Measurements from ENCODE around the gene CMTM6.

Gene CMTM6

GRCh38 chr3:32488474-32489008, 14.1 kb downstream of the CMTM6 start:
- no peaks in the 10 kb centered on the region for H3K9me3 ChIP-seq (ENCODE audit: insufficient read depth, low read depth, low read length)
- H3K9ac ChIP-seq (ENCODE audit: low read depth, low read length, poor library complexity, severe bottlenecking), result no peak overlapping the region
- H3K4me1 ChIP-seq (ENCODE audit: insufficient read depth, low read length, poor library complexity, severe bottlenecking), result peaks cover 17% of the 10 kb centered on the region
- H3K79me2 ChIP-seq (ENCODE audit: insufficient read depth, low read length), result peaks cover 32% of the 10 kb centered on the region
- no peak overlapping the region for H2AFZ ChIP-seq (ENCODE audit: low read length)
- no peak overlapping the region for H3K4me2 ChIP-seq (ENCODE audit: low read depth, low read length, poor library complexity, severe bottlenecking)
- no peaks in the 10 kb centered on the region for H3K27me3 ChIP-seq (ENCODE audit: insufficient read depth, low read length, poor library complexity, severe bottlenecking)
- TF ChIP-seq EZH2phosphoT487 (IDR thresholded peaks at IDR 0.05; ENCODE audit: borderline replicate concordance), result no peak
- TF ChIP-seq, protein P1, sequence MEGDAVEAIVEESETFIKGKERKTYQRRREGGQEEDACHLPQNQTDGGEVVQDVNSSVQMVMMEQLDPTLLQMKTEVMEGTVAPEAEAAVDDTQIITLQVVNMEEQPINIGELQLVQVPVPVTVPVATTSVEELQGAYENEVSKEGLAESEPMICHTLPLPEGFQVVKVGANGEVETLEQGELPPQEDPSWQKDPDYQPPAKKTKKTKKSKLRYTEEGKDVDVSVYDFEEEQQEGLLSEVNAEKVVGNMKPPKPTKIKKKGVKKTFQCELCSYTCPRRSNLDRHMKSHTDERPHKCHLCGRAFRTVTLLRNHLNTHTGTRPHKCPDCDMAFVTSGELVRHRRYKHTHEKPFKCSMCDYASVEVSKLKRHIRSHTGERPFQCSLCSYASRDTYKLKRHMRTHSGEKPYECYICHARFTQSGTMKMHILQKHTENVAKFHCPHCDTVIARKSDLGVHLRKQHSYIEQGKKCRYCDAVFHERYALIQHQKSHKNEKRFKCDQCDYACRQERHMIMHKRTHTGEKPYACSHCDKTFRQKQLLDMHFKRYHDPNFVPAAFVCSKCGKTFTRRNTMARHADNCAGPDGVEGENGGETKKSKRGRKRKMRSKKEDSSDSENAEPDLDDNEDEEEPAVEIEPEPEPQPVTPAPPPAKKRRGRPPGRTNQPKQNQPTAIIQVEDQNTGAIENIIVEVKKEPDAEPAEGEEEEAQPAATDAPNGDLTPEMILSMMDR (conservative IDR thresholded peaks at IDR 0.05; ENCODE audit: low read length), result no peak
- H3K9me2 ChIP-seq (replicated peaks; ENCODE audit: low read depth, low read length), result no peaks in the 10 kb centered on the region
- H3K4me3 ChIP-seq (ENCODE audit: low read length, poor library complexity, severe bottlenecking), result no peak overlapping the region
- H3F3A ChIP-seq (ENCODE audit: low read depth), result no peaks in the 10 kb centered on the region
- peaks cover 27% of the 10 kb centered on the region for H4K20me1 ChIP-seq (ENCODE audit: insufficient read depth, low read length, poor library complexity, severe bottlenecking)
- peaks cover 42% of the 10 kb centered on the region for H3K36me3 ChIP-seq (ENCODE audit: insufficient read depth, low read length)

DNA sequence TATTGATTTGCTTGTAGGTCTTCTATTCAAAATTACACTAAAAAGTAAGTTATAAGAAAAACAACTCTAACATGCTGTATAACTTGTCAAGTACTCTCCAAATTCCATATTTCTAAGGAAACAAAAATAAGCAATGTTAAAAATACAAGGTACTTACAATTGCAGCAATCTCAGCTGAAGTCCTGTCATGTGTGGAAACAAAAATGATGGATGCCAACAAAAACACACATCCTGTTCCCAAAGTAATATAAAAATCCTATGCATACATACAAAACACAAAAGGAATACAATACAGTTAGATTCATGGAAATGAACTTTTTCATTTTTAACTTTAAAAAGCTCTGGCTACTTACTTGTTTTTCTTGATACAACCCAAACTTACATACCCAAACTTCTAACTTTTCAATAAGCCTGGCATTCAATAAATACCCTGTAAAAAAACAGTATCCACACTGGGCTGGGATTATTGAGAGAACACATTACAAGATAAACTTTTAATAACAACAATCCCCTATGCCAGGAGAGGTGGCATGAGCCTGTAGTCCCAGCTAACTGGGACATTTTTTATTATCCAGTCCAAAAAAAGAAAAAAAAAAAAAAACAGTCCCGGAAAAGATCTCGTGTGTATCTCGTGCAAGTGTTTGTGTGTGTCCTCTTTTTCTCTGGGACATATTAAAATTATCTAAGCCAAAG, 14.7 kb downstream of the CMTM6 start:
- no peak for TF ChIP-seq EZH2phosphoT487 (IDR thresholded peaks at IDR 0.05; ENCODE audit: borderline replicate concordance)
- TF ChIP-seq, protein P1 (conservative IDR thresholded peaks at IDR 0.05; ENCODE audit: low read length), result no peak
- H3K36me3 ChIP-seq (ENCODE audit: insufficient read depth, low read length), result peaks cover 48% of the 10 kb centered on the region

GRCh38 chr3:32484436-32484835, 18.2 kb downstream of the CMTM6 start:
- Histone ChIP-seq H2AFZ (ENCODE audit: low read length) (no peak overlapping the region), H3F3A (ENCODE audit: low read depth) (no peaks in the 10 kb centered on the region), H3K9me3 (ENCODE audit: insufficient read depth, low read depth, low read length) (no peaks in the 10 kb centered on the region), H3K27me3 (ENCODE audit: insufficient read depth, low read length, poor library complexity, severe bottlenecking) (no peaks in the 10 kb centered on the region), H3K79me2 (ENCODE audit: insufficient read depth, low read length) (no peaks in the 10 kb centered on the region; the same call in 1 of the 2 replicates), H3K36me3 (ENCODE audit: insufficient read depth, low read length) (peaks cover 73% of the 10 kb centered on the region), H3K9me2 (replicated peaks; ENCODE audit: low read depth, low read length) (no peaks in the 10 kb centered on the region), H4K20me1 (ENCODE audit: insufficient read depth, low read length, poor library complexity, severe bottlenecking) (no peaks in the 10 kb centered on the region), H3K4me3 (ENCODE audit: low read length, poor library complexity, severe bottlenecking) (no peak overlapping the region), H3K4me2 (ENCODE audit: low read depth, low read length, poor library complexity, severe bottlenecking) (no peak overlapping the region), H3K4me1 (ENCODE audit: insufficient read depth, low read length, poor library complexity, severe bottlenecking) (peaks cover 2% of the 10 kb centered on the region), H3K9ac (ENCODE audit: low read depth, low read length, poor library complexity, severe bottlenecking) (no peak overlapping the region)
- no peak for TF ChIP-seq EZH2phosphoT487 (IDR thresholded peaks at IDR 0.05; ENCODE audit: borderline replicate concordance)
- TF ChIP-seq, protein P1 (conservative IDR thresholded peaks at IDR 0.05; ENCODE audit: low read length), result no peak

More for the DNA sequence above, 14.7 kb downstream of the CMTM6 start:
- Histone ChIP-seq H4K20me1 (ENCODE audit: insufficient read depth, low read length, poor library complexity, severe bottlenecking) (peaks cover 21% of the 10 kb centered on the region), H3K4me3 (ENCODE audit: low read length, poor library complexity, severe bottlenecking) (no peak overlapping the region), H3F3A (ENCODE audit: low read depth) (no peaks in the 10 kb centered on the region), H2AFZ (ENCODE audit: low read length) (no peak overlapping the region), H3K79me2 (ENCODE audit: insufficient read depth, low read length) (peaks cover 26% of the 10 kb centered on the region), H3K27me3 (ENCODE audit: insufficient read depth, low read length, poor library complexity, severe bottlenecking) (no peaks in the 10 kb centered on the region), H3K4me2 (ENCODE audit: low read depth, low read length, poor library complexity, severe bottlenecking) (no peak overlapping the region), H3K9me2 (replicated peaks; ENCODE audit: low read depth, low read length) (no peaks in the 10 kb centered on the region), H3K4me1 (ENCODE audit: insufficient read depth, low read length, poor library complexity, severe bottlenecking) (peaks cover 11% of the 10 kb centered on the region), H3K9ac (ENCODE audit: low read depth, low read length, poor library complexity, severe bottlenecking) (no peak overlapping the region), H3K9me3 (ENCODE audit: insufficient read depth, low read depth, low read length) (no peaks in the 10 kb centered on the region)
